ENCODE measurements around the gene FOXP1.

FOXP1 gene

DNA sequence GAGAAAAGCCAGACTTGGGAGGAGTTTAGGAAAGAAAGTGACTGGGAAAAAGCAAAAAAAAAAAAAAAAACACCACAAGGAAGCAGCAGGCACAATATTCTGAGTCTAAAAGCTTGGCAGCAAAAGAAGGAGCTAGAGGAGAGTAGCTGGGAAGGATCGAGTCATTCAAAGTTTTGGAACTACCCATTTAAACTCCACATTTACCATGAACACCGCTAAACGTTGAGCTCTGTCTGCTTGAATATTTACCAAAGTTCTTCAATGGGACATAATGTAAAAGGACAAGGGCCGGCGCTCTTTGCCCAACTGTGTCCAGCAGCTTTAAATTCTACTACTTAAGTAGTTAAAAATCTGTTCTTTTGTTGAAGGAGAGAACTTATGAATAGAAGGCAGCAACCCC lies 481.9 kb downstream of the FOXP1 start:
- no peak for DNase-seq (ENCODE audit: low spot score)

DNA sequence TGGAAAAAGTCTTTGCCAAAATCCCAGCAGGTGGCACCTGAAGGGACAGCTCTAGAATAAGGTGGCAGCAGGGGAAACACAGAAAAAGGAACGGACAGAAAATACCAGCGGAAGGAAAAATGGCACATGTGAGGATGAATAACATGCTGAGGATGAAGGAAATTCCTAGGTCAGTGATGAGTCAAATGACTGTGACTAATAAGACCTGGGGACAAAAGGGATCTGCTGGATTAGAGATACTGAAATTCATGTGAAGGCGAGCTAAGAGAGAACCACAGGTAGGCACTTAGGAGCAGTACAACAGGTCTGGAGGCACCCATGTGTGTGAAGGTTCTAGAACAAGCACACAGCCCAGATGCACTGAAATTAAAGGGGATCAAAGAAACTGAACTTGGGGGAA lies 482.5 kb downstream of the FOXP1 start:
- no peak for DNase-seq (ENCODE audit: low spot score)

DNA sequence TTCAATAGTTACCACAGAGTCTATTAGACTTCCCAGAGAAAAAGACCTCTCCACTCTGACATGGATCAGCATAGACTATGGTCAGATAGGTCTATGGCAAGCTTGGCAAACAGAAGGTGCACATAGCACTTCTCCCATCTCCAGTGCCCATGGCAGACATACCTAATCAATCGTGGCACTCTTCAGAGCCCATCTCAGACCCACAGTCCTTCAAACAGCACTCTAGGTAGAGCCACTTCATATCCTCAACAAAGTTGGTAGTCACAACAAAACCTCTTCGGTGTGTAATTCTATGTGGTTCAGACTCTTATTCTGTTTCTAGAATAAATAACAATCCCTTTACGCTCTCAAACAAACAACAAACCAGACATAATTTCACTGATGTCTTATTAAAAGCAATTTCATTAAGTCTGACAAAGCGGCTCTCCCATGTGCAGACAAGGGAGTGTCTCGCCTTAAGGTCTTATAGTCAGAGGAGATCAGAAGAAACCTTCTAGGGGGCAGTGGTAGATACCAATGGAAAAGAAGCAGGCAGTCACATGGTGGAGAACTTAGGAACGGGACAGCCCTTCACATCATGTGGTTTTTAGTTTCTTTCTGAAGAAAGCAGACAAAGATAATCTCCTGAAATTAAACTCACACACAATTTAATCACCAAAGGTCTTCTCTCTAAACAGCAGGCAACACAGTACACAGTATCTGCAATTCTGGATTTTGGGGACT lies 483.4 kb downstream of the FOXP1 start:
- DNase-seq (ENCODE audit: low spot score), result no peak

DNA sequence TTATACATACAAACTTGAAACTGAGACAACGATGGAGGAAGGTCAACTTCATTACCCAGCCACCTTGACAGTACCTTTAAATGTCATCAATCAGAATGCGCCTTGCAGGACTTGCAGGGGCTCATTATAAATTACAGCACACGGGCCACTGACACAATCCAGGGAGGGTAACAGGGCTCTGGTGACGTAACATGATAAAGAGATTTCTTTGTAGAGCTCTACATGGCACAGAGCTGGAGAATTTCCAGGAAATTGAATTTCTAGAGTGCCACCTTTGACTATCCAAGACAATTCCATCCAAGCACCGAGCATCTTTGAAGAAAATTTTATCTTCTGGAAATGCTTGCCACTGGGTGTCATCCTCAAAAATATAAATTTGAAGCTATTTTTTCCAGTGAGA lies 486.0 kb downstream of the FOXP1 start:
- DNase-seq (ENCODE audit: low spot score), result no peak

DNA sequence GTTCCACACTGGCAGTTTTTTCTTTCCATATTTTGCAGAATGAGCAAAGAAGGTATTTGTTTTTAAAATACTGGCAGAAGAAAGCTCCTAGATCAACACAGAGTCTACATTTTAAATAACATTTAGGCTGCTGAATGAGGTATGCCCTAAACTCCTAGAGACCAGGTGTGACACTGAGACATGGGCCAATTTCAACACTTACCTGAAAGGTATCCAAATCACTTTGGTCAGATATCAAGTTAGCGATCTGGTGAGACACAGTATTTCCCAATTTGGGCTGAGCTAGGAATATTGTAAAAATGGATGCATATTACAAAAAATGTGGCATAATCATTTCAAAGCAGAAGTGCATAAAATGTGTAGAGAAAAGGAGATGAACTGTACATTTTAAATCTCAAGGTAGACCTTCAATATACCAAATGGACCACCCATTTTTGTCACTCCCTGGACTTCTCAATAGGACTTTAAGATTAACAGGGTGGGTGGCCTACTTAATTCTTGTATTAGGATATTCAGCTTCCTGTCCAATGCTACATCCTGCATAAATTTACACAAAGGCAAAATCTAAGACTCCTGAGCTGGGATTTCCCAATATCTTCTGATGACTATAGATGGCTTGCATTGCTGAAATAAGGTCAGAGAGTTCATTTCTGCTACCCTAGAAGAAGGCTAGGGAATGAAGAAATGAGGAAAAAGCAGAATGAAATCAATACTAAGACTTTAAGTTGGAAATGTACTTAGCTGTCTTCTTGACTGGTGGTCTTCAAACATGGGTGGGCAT lies 487.8 kb downstream of the FOXP1 start:
- no peak for DNase-seq (ENCODE audit: low spot score)

DNA sequence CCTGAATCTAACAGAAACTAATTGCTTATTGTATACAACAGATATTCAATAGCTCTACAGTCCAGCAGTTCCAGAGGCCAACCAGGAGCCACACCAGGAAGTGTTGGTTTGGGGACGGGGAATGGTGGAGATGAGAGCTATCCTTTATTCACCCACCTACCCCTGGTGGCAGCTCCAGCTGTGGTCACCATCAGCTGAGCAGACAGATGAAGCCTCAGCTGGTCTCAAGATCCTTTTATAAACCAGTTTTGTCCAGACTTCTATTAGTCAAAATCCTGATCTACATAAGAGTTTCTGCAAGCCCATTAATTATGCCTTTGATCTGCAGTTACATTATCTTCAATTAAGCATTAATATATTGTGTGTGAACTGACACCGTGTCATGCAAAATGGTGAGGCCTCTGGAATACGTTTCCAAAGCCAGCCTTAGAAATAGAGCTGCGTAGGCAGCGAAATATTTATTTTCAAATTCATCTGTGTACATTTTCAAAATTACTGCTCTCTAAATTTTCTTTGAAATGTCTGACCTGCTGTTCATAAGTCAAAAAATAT lies 488.8 kb downstream of the FOXP1 start:
- DNase-seq (ENCODE audit: low spot score), result no peak

DNA sequence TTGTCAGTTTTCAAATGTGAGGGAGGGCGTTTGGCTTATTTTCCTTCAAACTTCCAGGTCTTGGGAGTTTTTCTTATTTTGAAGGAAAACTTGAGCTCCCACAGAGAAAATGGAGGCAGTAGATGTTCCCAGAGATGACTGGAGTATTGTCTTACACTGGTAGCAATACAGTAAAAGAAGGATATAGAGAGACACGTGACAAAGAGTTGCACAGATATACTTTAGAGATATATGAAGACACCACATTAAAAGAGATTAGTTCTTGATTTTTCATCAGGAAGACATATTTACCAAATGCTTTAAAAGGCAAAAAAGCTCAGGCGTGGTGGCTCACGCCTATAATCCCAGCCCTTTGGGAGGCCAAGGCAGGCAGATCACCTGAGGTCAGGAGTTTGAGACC lies 490.9 kb downstream of the FOXP1 start:
- DNase-seq (ENCODE audit: low spot score), result no peak

DNA sequence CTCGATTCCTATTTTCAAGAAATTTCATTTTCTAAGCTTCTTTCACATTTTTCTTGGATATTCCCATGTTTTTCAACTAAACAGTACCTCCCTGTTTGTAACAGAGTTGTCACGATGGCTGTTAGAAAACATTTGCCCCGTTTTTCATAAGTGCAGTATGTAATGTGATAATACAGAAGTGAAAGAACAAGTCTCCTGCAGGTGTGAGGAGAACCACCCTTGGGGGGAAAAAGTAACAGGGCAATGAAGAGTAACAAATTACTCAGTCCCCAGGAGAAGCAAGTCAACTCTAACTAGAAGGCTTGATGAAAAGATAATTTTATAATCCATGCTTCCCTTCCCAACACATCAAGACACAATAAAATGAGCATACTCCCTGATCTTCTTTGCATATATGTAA lies 493.3 kb downstream of the FOXP1 start:
- no peak for DNase-seq (ENCODE audit: low spot score)

DNA sequence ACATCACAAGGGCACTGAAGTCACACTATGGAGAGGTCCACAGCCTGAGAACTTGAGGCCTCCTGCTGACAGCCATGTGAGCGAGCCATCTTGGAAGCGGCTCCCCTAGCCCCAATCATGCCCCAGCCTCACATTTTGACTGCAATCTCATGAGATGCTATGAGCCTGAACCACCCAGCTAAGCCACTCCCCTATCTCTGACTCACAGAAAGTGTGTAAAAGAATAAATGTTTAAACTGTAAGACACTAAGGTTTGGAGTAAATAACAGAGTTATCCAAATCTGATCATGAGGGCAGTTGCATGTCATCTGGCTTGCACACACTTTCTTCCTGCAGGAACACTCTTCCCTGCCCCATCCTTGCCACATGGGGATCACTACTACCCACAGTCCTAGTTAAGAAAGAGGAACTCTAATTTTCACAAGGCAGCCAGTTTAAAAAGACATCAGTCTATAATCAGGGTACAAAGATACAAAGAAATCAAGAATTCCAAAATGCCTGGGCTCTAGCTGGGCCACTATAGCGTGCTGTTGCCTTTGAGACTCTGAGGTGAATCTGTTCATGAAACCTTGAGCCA lies 494.2 kb downstream of the FOXP1 start:
- DNase-seq (ENCODE audit: low spot score), result no peak

DNA sequence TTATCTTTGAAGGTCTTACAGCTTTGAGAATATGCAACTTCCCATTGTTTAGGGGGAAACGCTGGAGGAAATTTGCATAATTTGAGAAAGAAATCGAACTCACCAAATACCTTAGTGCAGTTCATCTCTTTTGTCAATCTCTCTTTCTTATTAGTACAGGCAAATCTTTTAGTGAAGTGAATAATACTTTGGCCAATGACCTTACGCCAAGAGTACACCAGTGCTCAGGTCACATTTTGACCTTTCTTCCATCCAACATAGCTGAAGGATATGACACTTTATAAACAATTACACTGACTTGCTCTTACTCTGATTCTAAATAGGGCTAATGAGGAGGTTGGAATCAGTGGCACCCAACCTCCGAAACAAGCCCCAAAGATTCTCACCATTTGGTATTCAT lies 494.8 kb downstream of the FOXP1 start:
- DNase-seq (ENCODE audit: low spot score), result no peak

DNA sequence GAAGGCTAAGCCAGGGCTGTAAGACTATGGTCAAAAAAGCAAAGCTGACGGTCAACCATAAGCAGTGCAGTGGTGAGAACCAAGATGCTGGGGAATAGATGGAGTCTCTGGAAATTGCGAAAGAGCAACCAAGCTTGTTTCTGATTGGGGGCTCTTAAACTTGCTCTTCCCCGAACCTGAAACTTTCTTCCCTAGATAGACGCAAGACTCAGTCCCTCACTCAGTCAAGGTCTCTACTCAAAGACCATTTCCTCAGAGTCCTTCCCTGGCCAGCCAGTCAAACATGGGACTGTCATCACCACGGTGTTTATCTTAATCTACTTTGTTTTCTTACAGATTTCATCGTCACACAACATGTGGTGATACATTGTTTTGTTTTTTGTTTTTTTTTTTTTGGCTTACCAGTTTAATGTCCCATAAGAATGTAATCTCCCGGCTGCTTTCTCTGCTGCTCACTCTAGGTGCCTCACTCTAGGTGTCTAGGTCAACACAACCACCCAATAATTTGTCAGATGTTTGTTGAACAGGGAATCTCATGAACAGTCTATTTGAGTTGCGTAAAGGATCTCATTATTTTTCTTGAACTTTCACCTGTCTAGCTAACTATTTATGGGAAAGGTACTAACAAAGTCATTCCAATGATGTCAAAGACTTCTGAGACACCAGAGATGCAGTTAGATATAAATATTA lies 495.4 kb downstream of the FOXP1 start:
- DNase-seq (ENCODE audit: low spot score), result no peak

DNA sequence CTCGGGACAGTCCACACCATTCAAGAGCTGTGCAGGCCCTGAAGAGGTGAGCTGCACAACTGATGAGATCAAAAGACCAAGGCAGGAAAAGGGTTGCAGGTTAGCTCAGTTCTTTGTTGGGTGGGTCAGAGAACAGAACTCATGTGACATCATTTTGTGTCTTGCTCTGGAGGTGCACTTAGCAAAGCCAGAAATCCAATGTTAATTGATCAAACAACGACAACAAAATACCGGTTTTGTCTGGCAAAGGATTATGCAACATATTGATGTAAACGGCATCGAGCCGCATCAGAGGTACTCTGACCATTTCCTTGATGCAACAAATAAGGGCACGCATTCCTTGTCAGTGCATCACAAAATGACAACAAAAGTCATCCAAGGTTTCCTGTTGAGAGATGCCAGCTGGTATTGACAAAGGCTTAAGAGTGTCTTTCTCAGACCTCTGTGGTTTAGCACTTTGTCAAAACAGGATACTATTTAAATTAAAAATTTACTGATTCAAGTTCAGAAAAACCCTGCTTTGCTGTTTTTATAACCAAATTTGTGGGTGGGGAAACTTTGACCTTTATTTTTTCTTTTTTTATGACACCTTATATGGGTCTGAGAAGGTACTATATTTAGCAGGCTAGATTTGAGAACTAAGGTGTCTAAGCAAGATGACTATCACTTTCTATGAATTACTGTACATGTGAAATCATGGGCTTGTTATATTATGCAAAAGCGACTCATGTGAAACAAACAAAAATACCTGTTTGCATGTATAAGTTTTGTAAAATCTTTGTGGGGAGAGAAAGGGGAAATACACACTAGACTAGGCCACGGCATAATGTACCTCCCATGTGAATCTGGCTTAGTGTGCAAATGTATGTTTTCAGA lies 496.1 kb downstream of the FOXP1 start:
- no peak for DNase-seq (ENCODE audit: low spot score)

DNA sequence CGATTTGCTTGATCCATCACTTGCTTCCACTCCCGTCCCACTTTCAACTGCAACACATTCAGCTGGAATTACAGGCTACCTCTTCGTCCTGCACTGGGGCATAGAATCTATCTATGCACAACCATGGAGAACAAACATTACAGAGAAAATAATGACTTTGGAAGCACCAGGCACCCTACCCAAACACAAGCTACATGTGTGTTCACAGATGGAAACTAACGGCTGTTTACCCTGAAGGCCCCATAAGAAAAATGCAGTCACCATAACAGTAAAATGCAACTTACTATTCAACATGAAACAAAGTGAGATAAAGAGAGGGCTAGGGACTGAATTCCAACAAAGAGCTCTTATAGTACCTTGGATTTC lies 496.8 kb downstream of the FOXP1 start:
- DNase-seq (ENCODE audit: low spot score), result no peak

DNA sequence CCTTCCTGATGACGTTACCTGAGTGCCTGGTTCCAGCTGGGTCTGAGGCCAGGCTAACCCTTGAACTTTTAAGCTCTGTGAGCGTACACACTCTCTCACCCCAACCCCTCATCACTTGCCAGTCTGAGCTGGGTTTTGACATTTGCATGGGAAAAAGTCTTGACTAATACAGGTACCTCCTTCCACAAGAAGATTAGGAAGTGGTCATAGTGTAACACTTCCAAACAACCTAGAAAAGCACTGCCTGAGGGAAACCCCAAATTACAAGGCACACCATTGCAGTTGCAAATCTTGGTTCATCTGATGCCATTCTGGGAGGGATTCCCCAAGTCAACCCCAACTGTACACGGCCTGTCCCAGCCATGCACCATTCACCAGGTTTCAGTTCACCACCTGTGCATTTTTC lies 499.8 kb downstream of the FOXP1 start:
- no peak for DNase-seq (ENCODE audit: low spot score)

DNA sequence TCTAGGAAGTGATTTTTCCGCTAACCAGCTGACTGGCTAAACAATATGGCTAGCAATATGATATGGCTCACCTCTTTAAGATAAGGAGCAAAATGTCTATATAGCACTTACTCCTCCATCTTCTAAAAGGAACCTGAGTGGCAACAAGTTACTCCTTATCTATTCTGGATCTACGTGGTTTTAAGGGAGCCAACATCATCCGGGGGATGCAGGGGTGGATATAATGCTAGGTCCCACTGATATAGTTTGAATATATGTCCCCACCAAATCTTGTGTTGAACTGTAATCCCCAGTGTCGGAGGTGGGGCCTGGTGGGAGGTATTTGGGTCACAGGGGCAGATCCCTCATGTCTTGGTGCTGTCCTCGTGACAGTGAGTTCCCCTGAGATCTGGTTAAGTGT lies 500.7 kb downstream of the FOXP1 start:
- DNase-seq (ENCODE audit: low spot score), result no peak

DNA sequence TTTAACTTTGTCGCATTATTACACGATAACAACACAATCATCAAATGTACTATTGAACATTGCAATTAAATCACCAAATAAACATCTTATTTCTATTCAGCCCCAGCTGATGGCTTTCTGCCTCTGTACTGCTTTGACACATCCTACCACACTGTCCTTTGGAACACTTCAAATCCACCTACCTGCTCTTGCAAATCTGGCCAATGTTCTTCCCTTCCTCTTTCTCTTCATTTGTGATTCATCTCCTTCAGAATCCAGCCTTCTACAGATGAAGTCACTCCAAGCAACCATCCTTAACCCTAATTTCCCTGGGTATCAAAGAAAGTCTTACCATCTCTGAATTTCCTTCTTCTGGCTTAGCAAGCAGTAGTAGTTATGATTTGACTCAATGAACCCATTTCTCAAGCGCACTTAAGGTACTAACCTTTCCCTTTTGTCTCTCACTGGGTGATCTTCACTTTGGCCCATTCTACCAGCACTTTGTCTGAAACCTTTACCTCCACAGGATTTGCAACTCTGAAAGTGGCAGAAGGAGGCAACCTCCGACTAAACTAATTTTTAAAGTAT lies 502.9 kb downstream of the FOXP1 start:
- no peak for DNase-seq (ENCODE audit: low spot score)

DNA sequence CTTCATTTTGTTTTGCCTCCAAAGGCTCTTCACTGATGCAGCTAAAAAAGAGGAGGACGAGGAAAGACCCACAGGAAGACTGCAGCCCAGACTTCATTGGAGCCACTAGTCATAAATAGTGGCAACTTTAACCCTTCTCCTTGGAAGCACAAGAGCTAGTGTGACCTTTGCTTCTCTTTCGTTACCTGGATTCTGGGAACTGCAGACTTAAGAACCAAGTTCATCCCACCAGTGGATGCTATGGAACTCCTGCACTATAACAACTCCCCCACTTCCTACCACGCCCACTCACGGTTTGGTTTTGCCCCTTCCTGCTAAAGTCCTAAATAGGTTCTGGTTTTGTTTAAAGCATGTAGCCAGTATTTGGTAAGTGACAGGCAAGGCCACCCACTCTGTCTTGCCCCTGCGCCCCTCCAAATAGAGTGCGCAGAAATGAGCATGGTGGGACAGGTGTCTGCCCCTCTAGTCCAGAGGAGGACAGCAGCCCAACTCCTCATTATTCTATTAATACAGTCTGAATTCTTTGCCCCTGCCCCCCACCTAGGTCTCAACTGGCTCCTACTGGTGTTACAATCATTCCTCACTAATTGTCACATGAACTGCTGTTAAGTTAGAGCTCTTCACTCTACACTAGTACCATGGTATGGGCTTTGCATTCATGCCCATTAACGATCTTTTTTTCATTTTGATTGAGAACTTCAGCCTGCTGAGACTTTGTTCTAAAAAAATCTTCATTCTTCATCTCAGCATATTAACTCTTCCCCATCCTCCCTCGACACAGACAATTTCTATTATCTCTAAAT lies 504.6 kb downstream of the FOXP1 start:
- DNase-seq (ENCODE audit: low spot score), result no peak

DNA sequence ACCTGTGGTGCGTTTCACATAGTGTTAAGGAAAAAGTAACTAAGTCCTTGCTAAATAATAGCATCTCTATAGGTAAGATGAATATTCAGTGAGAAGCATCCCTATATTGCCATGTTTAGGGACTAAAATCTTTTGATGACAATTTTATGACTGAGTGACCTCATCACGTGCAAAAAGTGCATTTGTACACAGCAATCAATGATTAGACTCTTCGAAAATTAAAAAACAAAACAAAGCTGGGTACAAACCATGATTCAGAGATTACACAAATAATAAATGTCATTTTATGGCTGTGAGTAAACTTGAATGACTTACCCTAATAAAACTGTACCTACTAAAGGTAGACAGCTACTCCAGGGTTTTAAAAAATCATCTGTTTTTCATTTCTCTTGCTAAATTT lies 505.3 kb downstream of the FOXP1 start:
- no peak for DNase-seq (ENCODE audit: low spot score)

DNA sequence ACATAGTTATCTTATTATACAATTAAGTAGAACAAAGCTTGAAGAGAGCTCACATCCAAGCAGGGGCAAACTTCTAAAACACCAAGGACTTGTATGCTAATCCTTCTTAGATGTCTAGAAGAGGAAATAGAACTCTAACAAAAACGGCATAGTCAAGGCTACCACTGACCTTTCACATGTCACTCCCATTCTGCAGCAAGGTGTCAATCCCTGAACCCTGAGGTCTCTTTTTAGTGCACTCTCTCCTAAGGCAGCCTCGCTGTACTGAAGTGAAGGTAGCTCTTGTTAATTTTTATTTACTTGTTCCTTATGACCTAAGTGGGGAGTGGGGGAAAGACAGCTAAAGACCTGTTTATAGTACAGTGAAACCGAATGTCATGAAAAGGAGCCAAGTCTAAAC lies 506.5 kb downstream of the FOXP1 start:
- DNase-seq (ENCODE audit: low spot score), result no peak

DNA sequence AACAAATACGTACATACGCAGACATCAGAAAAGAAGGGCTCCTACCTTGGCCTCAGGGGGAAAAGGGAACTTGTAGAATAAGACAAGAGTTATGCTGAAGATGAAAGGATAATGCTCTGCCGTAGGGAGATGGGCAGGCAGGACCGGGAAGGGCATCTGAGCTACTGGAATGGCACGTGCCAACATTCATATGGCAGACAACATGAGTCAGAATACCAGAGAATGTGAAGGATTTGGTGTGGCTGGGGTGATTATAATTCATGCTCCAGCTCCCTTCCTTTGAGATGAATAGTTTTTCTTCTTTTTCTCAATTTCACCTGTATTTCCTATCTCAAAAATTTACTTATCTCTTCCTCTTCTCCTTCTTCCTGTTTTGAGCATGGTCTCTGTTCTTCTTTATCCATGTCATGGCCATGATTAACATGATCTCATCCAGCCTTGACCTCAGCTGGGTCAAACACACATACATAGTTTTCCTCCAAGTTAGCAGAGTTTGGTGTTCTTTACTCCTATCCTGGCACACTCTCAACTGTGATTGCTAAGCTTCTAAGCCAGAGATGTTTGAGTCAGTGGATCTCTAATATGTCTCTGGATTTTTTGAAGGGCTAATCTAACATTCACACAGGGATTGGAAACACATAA lies 507.0 kb downstream of the FOXP1 start:
- no peak for DNase-seq (ENCODE audit: low spot score)

All from kidney capillary endothelial cell (primary cell).